Measurements from ENCODE around the gene PARVA.

The PARVA gene

GRCh38 chr11:12483604-12484003 is 106.2 kb downstream of the PARVA start:
- Histone ChIP-seq H3K4me3 (ENCODE audit: insufficient read depth in 1 of 2, low read depth in 1 of 2, low read length in 2 of 2) (no peak overlapping the region), H2BK120ac (ENCODE audit: low read depth, low read length) (no peak overlapping the region), H2AK5ac (ENCODE audit: low read length, severe bottlenecking) (no peak overlapping the region), H4K91ac (ENCODE audit: low read length) (peak overlapping the region; percentile 70), H3K4me1 (ENCODE audit: control insufficient read depth, insufficient read depth, low read depth, low read length) (no peaks in the 10 kb centered on the region), H2BK12ac (ENCODE audit: low read length in 2 of 2) (no peak overlapping the region), H3K4me2 (ENCODE audit: low read length, poor library complexity, severe bottlenecking) (no peak overlapping the region), H3K9ac (ENCODE audit: low read length) (no peak overlapping the region), H3K23ac (ENCODE audit: low read length in 2 of 2) (no peak overlapping the region), H2AFZ (ENCODE audit: low read depth, low read length) (no peak overlapping the region), H4K8ac (ENCODE audit: low read length) (no peak overlapping the region), H3K27ac (ENCODE audit: low read length, poor library complexity, severe bottlenecking) (no peak overlapping the region), H3K79me1 (replicated peaks; ENCODE audit: low read length, poor library complexity, severe bottlenecking) (peaks cover 13% of the 10 kb centered on the region), H3K18ac (ENCODE audit: low read depth in 1 of 2, low read length in 2 of 2) (no peak overlapping the region), H3K4ac (ENCODE audit: low read depth in 1 of 2, low read length in 2 of 2) (no peak overlapping the region), H2BK5ac (ENCODE audit: low read depth, low read length, poor library complexity, severe bottlenecking) (no peak overlapping the region), H3K9me3 (ENCODE audit: control insufficient read depth, low read length) (peaks cover 16% of the 10 kb centered on the region), H3K14ac (ENCODE audit: low read length in 2 of 2) (no peak overlapping the region), H3K36me3 (ENCODE audit: control insufficient read depth in 1 of 2, insufficient read depth in 2 of 2, low read depth in 1 of 2, low read length in 2 of 2) (peaks cover 22 to 86% of the 10 kb centered on the region in 2 experiments), H2BK15ac (ENCODE audit: low read depth, poor library complexity, severe bottlenecking) (no peak overlapping the region), H3K27me3 (ENCODE audit: control insufficient read depth in 1 of 2, insufficient read depth in 1 of 2, low read length in 2 of 2) (no peaks in the 10 kb centered on the region)
- DNase-seq, result no peak
- WGBS, result 98% methylated on average over 4 of the region's 5 CpGs

- Histone ChIP-seq H2BK120ac (ENCODE audit: low read depth, low read length) (no peak overlapping the region), H3K18ac (ENCODE audit: low read depth in 1 of 2, low read length in 2 of 2) (no peak overlapping the region), H4K91ac (ENCODE audit: low read length) (no peak overlapping the region), H3K4me3 (ENCODE audit: insufficient read depth in 1 of 2, low read depth in 1 of 2, low read length in 2 of 2) (no peak overlapping the region), H3K27me3 (ENCODE audit: control insufficient read depth in 1 of 2, insufficient read depth in 1 of 2, low read length in 2 of 2) (no peaks in the 10 kb centered on the region), H2AFZ (ENCODE audit: low read depth, low read length) (no peak overlapping the region), H3K36me3 (ENCODE audit: control insufficient read depth in 1 of 2, insufficient read depth in 2 of 2, low read depth in 1 of 2, low read length in 2 of 2) (peaks cover 18 to 82% of the 10 kb centered on the region in 2 experiments), H3K4me2 (ENCODE audit: low read length, poor library complexity, severe bottlenecking) (no peak overlapping the region), H3K14ac (ENCODE audit: low read length in 2 of 2) (no peak overlapping the region), H2BK5ac (ENCODE audit: low read depth, low read length, poor library complexity, severe bottlenecking) (no peak overlapping the region), H4K8ac (ENCODE audit: low read length) (no peak overlapping the region), H3K4ac (ENCODE audit: low read depth in 1 of 2, low read length in 2 of 2) (no peak overlapping the region), H3K4me1 (ENCODE audit: control insufficient read depth, insufficient read depth, low read depth, low read length) (no peaks in the 10 kb centered on the region), H3K23ac (ENCODE audit: low read length in 2 of 2) (no peak overlapping the region), H2BK12ac (ENCODE audit: low read length in 2 of 2) (no peak overlapping the region), H3K9me3 (ENCODE audit: control insufficient read depth, low read length) (peaks cover 31% of the 10 kb centered on the region), H3K9ac (ENCODE audit: low read length) (no peak overlapping the region), H2BK15ac (ENCODE audit: low read depth, poor library complexity, severe bottlenecking) (no peak overlapping the region), H3K79me1 (replicated peaks; ENCODE audit: low read length, poor library complexity, severe bottlenecking) (peaks cover 13% of the 10 kb centered on the region), H3K27ac (ENCODE audit: low read length, poor library complexity, severe bottlenecking) (no peak overlapping the region), H2AK5ac (ENCODE audit: low read length, severe bottlenecking) (peak overlapping the region; percentile 13)
- WGBS, result 100% methylated on average over 1 of the region's 1 CpG
- DNase-seq, result no peak
Measured at GRCh38 chr11:12485328-12485727, 108.0 kb downstream of the PARVA start.

- WGBS, result no CpG with 5 or more reads among the region's 1 CpG
- H3K79me1 ChIP-seq (replicated peaks; ENCODE audit: low read length, poor library complexity, severe bottlenecking), result peaks cover 13% of the 10 kb centered on the region
Measured at GRCh38 chr11:12489246-12489772, 111.9 kb downstream of the PARVA start.

GRCh38 chr11:12494699-12495098 is 117.3 kb downstream of the PARVA start:
- peaks cover 12% of the 10 kb centered on the region for H3K79me1 ChIP-seq (replicated peaks; ENCODE audit: low read length, poor library complexity, severe bottlenecking)
- no peak overlapping the region for H2BK120ac ChIP-seq (ENCODE audit: low read depth, low read length)
- H3K4me1 ChIP-seq (ENCODE audit: control insufficient read depth, insufficient read depth, low read depth, low read length), result peaks cover 1% of the 10 kb centered on the region
- no peak overlapping the region for H3K14ac ChIP-seq (ENCODE audit: low read length in 2 of 2)
- no peak overlapping the region for H3K27ac ChIP-seq (ENCODE audit: low read length, poor library complexity, severe bottlenecking)
- no peak overlapping the region for H2AK5ac ChIP-seq (ENCODE audit: low read length, severe bottlenecking)
- no peak overlapping the region for H4K91ac ChIP-seq (ENCODE audit: low read length)
- no peak overlapping the region for H3K18ac ChIP-seq (ENCODE audit: low read depth in 1 of 2, low read length in 2 of 2)
- no peak overlapping the region for H4K8ac ChIP-seq (ENCODE audit: low read length)
- H3K36me3 ChIP-seq (ENCODE audit: control insufficient read depth in 1 of 2, insufficient read depth in 2 of 2, low read depth in 1 of 2, low read length in 2 of 2), result peaks cover 18 to 73% of the 10 kb centered on the region in 2 experiments
- DNase-seq, result peak; percentile 26
- H3K9me3 ChIP-seq (ENCODE audit: control insufficient read depth, low read length), result peaks cover 11% of the 10 kb centered on the region
- no peak overlapping the region for H2BK12ac ChIP-seq (ENCODE audit: low read length in 2 of 2)
- H3K4ac ChIP-seq (ENCODE audit: low read depth in 1 of 2, low read length in 2 of 2), result no peak overlapping the region
- no peak overlapping the region for H2AFZ ChIP-seq (ENCODE audit: low read depth, low read length)
- H3K4me3 ChIP-seq (ENCODE audit: insufficient read depth in 1 of 2, low read depth in 1 of 2, low read length in 2 of 2), result no peak overlapping the region
- H3K27me3 ChIP-seq (ENCODE audit: control insufficient read depth in 1 of 2, insufficient read depth in 1 of 2, low read length in 2 of 2), result no peaks in the 10 kb centered on the region
- no peak overlapping the region for H2BK5ac ChIP-seq (ENCODE audit: low read depth, low read length, poor library complexity, severe bottlenecking)
- no peak overlapping the region for H3K4me2 ChIP-seq (ENCODE audit: low read length, poor library complexity, severe bottlenecking)
- H3K9ac ChIP-seq (ENCODE audit: low read length), result no peak overlapping the region
- no peak overlapping the region for H3K23ac ChIP-seq (ENCODE audit: low read length in 2 of 2)
- no peak overlapping the region for H2BK15ac ChIP-seq (ENCODE audit: low read depth, poor library complexity, severe bottlenecking)

More at GRCh38 chr11:12489246-12489772, 111.9 kb downstream of the PARVA start:
- Histone ChIP-seq H3K4me2 (ENCODE audit: low read length, poor library complexity, severe bottlenecking) (no peak overlapping the region), H4K8ac (ENCODE audit: low read length) (no peak overlapping the region), H3K9me3 (ENCODE audit: control insufficient read depth, low read length) (peaks cover 39% of the 10 kb centered on the region), H3K4me1 (ENCODE audit: control insufficient read depth, insufficient read depth, low read depth, low read length) (no peaks in the 10 kb centered on the region), H3K23ac (ENCODE audit: low read length in 2 of 2) (no peak overlapping the region), H3K4ac (ENCODE audit: low read depth in 1 of 2, low read length in 2 of 2) (no peak overlapping the region), H2BK12ac (ENCODE audit: low read length in 2 of 2) (no peak overlapping the region), H2BK15ac (ENCODE audit: low read depth, poor library complexity, severe bottlenecking) (no peak overlapping the region), H3K27me3 (ENCODE audit: control insufficient read depth in 1 of 2, insufficient read depth in 1 of 2, low read length in 2 of 2) (no peaks in the 10 kb centered on the region), H3K9ac (ENCODE audit: low read length) (no peak overlapping the region), H2BK120ac (ENCODE audit: low read depth, low read length) (no peak overlapping the region), H3K14ac (ENCODE audit: low read length in 2 of 2) (no peak overlapping the region), H3K36me3 (ENCODE audit: control insufficient read depth in 1 of 2, insufficient read depth in 2 of 2, low read depth in 1 of 2, low read length in 2 of 2) (peaks cover 2 to 72% of the 10 kb centered on the region in 2 experiments), H2BK5ac (ENCODE audit: low read depth, low read length, poor library complexity, severe bottlenecking) (no peak overlapping the region), H2AK5ac (ENCODE audit: low read length, severe bottlenecking) (no peak overlapping the region), H3K18ac (ENCODE audit: low read depth in 1 of 2, low read length in 2 of 2) (no peak overlapping the region), H3K27ac (ENCODE audit: low read length, poor library complexity, severe bottlenecking) (no peak overlapping the region), H3K4me3 (ENCODE audit: insufficient read depth in 1 of 2, low read depth in 1 of 2, low read length in 2 of 2) (peak overlapping the region in 1 of 2 experiments; percentile 2), H4K91ac (ENCODE audit: low read length) (no peak overlapping the region), H2AFZ (ENCODE audit: low read depth, low read length) (no peak overlapping the region)
- no peak for DNase-seq
